Femur (tissue), 1 donor: Measurements from ENCODE around the gene AQP3.
"Not testable (repeated sequence)": the region's sequence is repeated elsewhere in the genome, so short reads cannot be mapped to it uniquely, and the experiment has no call there.

ENCODE experiments used
- DNase-seq: peaks from one replicate; pipeline ENCODE4 v3.0.0-alpha.2; 2017

The AQP3 gene

GRCh38 chr9:33440204-33440603 is 7.2 kb downstream of the AQP3 start:
- no peak for DNase-seq

DNA sequence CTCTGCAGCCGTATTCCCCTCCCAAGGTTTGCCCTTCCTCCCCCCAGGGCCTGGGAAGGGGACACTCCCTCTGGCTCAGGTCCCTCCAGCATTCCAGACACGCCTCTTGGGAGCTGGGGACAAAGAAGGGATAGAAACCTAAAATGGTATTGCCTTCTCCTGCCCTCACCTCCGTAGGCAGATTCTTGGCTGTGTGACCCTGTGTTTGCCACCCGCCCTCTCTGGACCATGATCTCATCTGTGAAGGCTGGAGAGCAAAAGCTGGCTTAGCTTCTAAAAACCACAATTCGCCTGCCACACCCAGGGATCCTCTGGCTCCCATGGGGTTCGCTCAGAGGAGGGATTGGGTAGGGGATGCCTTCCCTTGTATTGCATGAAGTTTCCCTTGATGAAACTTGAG is 7.7 kb downstream of the AQP3 start:
- DNase-seq, result no peak

- DNase-seq, result no peak
Measured at GRCh38 chr9:33438926-33439680, 8.3 kb downstream of the AQP3 start.

DNA sequence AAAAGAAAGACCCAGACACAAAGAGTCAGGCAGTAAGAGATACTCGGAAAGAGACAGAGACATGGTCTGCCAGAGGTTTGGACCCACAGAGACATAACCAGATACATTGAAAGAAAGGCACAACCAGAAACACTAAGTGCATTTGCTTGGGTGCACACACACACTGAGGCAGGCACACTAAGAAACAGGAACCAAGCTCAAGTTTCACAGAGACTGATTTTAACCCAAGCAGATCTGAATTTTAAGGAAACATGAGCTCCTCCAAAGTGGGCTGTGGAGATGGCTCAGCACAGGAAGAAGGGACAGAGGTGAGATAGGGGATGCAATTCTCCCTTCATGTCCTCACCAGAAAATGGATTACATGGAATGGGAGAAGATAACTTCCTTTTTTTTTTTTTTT is 9.5 kb downstream of the AQP3 start:
- no peak for DNase-seq

GRCh38 chr9:33437205-33437604 is 10.2 kb downstream of the AQP3 start:
- DNase-seq, result no peak

DNA sequence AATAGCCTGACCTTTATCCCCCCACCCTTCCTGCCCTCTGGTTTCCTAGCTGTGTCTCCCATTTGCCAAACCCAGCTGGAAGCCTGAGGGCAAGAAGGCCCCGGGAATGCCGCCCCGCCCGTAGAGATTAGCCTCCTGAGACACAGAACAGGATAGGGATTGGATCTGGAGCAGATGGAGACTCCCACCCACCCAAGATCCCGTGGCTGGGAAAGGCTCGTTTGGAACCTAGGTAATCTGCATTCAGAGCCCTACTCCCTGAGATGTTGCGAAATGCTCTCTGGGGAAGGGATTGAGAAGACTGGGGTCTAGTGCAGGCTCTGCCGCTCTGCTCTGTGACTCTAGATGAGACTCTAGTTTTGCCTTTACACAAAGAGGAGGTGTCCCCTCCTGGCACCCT is 10.9 kb downstream of the AQP3 start:
- no peak for DNase-seq

DNA sequence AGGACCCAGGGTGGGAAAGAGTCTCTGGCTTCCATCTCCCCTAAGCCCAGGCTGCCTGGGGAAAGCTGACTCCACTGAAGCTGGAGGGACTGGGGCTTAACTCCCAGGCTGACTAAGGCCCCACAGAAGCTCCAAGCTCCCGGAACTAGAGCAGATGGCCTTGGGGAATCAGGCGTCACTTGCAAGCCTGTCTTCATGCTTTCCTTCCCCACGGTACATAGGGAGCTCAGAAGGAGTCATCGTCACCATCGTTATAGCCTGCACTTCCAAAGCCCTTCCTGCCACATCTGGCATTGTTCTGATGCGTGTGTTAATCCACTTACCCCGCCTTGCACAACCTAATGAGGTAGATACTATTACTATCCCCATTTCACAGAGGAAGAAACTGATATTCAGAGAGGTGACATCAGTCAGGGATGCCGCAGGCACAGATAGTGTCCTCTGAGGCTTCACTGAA is 11.5 kb downstream of the AQP3 start:
- no peak for DNase-seq

DNA sequence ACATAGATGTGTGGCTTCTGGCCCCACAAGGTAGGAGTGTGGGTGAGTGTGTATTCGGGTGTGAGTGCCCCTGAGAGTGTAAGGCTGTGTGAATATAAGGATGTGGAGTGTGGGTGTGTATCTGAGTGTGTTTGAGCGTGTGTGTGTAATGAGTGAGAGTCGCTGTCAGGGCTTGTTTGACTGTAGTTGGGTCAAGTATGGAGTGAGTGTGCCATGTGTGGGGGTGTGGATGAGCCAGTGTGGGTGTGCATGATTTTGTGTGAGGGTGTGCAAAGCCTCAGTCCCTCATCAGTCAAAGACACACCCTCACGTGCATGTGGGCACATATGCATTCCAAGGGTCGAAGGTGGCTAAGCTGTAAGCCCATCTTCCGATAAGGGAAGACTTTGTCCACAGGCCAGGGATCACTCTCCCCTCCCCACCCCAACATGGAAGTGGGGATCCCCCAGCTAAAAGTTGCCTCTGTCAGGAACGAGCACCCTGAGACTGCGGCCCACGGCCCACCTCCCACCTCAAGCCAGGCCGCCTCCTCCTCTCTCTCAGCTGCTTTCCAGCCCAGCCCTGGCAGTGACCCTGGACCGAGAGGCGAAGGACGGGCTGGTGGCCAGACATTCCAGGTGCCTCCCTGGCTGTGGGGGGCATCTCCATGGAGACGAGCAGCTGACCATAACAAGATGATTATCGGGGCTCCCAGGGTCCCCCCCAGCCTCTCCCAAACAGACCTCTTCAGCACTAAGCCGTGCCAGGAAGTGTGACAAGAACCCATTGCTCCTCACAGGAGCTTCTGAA is 12.9 kb downstream of the AQP3 start:
- DNase-seq, result no peak

GRCh38 chr9:33433871-33434270 is 13.5 kb downstream of the AQP3 start:
- DNase-seq, result no peak

- DNase-seq, result no peak
Measured at GRCh38 chr9:33431420-33431819, 16.0 kb downstream of the AQP3 start.

- no peak for DNase-seq
Measured at GRCh38 chr9:33430942-33431341, 16.5 kb downstream of the AQP3 start.

DNA sequence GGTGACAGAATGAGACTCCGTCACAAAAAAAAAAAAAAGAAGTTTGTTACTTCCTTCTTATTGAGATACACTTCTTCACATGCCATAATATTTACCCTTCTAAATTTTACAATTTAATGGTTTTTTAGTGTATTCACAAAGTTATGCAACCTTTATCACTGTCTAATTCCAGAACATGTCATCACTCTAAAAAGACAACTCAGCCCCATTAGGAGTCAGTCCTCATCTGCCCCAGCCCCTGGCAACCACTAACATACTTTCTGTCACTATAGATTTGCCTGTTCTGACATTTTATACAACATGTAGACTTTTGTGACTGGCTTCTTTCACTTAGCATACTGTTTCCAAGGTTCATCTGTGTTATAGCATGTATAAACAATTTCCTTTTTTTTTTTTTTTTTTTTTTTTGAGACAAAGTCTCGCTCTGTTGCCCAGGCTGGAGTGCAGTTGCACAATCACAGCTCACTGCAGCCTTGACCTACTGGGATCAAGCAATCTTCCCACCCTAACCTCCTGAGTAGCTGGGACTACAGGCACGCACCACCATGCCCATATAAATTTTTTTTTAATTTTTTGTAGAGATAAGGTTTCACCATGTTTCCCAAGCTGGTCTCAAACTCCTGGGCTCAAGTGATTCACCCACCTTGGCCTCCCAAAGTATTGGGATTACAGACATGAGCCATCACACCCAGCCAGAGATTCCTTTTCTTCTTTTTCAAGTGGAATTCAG is 18.0 kb downstream of the AQP3 start:
- no peak for DNase-seq

DNA sequence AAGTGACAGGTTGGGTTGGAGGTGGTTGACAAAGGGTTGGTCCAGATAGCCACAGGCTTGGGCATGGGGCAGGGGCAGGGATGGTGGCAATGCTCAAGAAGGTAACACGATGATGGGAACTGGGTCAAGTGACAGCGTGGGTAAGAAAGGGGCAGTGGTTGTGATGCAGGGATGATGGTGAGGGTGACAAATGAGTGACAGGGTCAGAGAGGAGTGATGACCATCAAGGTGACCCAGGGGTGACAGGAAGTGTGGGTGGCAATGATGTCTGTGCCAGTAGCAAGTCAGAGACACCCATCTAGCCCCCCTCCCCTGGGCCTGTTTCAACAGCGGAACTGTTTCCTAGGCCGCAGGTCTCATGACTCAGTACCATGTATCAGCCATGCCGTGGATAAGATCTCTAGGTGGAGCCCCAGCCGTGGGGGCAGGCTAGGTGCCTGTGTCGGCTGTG is 20.5 kb downstream of the AQP3 start:
- no peak for DNase-seq

- no peak for DNase-seq
Measured at GRCh38 chr9:33425128-33425533, 22.3 kb downstream of the AQP3 start.

DNA sequence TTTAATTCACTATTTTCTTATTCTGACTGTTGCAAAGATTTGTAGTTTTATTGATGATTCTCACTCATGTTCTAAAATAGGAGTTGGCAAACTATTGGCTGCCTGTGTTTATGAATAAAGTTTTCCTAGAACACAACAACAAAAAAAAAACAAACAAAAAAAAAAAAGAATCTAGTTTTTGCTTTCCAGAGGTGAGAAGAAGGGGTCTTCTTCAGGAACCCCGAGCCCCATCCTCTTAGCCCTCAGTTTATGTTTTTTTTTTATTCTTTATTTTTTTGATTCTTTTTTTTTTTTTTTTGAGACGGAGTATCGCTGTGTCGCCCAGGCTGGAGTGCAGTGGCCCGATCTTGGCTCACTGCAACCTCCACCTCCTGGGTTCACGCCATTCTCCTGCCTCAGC is 22.9 kb downstream of the AQP3 start:
- DNase-seq, result not testable (repeated sequence)

DNA sequence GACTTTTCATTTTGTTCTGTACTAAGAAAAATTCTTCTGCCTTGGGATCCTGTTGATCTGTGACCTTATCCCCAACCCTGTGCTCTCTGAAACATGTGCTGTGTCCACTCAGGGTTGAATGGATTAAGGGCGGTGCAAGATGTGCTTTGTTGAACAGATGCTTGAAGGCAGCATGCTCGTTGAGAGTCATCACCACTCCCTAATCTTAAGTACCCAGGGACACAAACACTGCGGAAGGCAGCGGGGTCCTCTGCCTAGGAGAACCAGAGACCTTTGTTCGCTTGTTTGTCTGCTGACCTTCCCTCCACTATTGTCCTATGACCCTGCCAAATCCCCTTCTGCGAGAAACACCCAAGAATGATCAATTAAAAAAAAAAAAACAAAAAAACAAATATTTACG is 23.4 kb downstream of the AQP3 start:
- not testable (repeated sequence) for DNase-seq

DNA sequence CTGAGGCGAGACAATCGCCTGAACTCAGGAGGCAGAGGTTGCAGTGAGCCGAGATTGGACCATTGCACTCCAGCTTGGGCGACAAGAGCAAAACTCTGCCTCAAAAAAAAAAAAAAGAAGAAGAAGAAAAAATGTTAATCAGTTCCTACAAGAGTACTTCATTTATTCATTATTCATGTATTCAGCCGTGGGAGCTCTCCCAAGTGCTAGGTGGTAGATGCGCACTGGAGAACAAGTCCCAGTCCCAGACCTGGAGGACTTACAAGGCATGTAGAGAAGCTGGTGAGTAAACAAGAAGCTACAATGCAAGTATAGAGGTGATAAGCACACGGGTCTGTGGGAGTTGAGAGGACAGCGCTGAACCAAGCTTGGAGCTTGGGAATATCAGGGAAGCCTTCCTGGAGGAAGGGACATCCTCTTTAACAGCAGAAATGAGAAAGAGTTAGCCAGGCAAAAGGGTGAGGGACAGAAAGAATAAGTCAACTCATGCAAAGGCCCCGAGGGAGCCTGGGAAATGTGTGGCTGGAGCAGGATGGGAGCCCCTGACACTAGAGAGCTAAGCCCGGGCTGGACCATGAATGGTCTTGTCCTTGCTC is 27.6 kb downstream of the AQP3 start:
- no peak for DNase-seq

GRCh38 chr9:33418090-33418489 is 29.3 kb downstream of the AQP3 start:
- no peak for DNase-seq

DNA sequence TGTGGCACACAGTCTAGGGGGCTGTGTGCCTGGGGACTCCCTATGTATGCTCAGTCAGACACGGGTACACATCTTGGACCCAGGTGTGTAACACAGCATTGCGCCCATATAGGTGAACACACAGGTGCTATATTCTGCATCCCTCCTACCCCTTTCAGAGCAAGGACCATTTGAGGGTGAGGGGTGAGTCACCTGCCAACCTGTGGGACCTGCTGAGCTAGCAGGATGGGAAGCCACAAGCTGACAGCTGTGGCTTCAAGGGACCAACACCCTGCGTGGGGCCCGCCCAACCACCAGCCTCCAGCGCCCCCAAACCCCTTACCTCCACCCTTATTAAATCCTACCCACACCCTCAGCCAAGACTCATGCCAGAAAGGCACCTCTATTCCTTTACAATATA is 30.4 kb downstream of the AQP3 start:
- no peak for DNase-seq

DNA sequence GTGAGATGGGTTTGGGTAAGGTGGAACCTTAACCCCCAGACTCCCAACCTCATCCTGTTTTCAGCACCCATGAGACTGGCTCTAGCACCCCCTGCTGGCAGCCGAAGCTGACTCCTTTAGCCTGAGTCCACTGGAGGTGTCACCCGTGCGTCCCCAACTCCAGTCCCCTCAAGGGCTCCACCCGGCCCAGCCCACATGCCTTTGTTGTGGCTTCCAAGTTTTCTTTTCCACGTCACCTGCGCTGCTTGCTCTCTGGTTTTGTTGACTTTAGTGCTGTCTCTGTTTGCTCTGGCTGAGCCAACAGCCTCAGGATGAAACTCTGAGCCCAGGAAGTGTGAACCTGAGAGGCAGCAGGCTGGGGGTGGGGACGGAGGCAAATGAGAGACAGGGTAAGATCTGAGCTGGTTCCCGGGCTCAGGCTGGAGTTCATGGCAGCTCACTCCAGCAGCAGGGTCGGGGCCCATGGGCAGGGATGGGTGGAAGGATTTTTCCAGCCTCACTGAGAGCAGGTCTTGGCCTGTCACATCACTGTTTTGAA is 31.8 kb downstream of the AQP3 start:
- DNase-seq, result peak; percentile 64

GRCh38 chr9:33414889-33415500 is 32.4 kb downstream of the AQP3 start:
- no peak for DNase-seq

GRCh38 chr9:33414268-33414667 is 33.1 kb downstream of the AQP3 start:
- DNase-seq, result no peak
